Measurements from ENCODE around the gene GNG13. TPM values are rescaled to one million over a fixed set of nuclear protein-coding genes. Genes with fewer than 3 reads are reported as not detected.
"Not testable (repeated sequence)": the region's sequence is repeated elsewhere in the genome, so short reads cannot be mapped to it uniquely, and the experiment has no call there.

GNG13 gene
- total RNA-seq, 2 donors from 2014 or later = not detected

- H3K9me3 ChIP-seq = no peaks in the 10 kb centered on the region
- no peak for DNase-seq
- H3K4me1 ChIP-seq = peaks cover 5% of the 10 kb centered on the region
- no peak overlapping the region for H3K4me3 ChIP-seq
- peaks cover 0 to 10% of the 10 kb centered on the region in 2 donors for H3K27me3 ChIP-seq
- TF ChIP-seq CTCF (IDR thresholded peaks at IDR 0.05) = no peak
- TF ChIP-seq POLR2A (IDR thresholded peaks at IDR 0.05) = no peak
- H3K36me3 ChIP-seq (replicated peaks in 1 of 2; ENCODE audit: insufficient read depth in 1 of 2, low read depth in 2 of 2) = no peaks in the 10 kb centered on the region
- intact Hi-C loops (cut with DNase I) = no loop called here
- H3K27ac ChIP-seq = no peak overlapping the region
- 65 to 67% methylated on average over 6 of the region's 6 CpGs for WGBS, 2 donors
- no peak for ATAC-seq
These were observed 21.5 kb downstream of the GNG13 start for GRCh38 chr16:778909-779527.

- intact Hi-C loops (cut with DNase I) = no loop called here
- H3K27ac ChIP-seq = no peak overlapping the region
- H3K36me3 ChIP-seq (replicated peaks in 1 of 2; ENCODE audit: insufficient read depth in 1 of 2, low read depth in 2 of 2) = no peaks in the 10 kb centered on the region
- WGBS, 2 donors = 54 to 64% methylated on average over 11 of the region's 11 CpGs
- H3K27me3 ChIP-seq = peaks cover 0 to 6% of the 10 kb centered on the region in 2 donors
- no peak for ATAC-seq
- no peaks in the 10 kb centered on the region for H3K9me3 ChIP-seq
- TF ChIP-seq POLR2A (IDR thresholded peaks at IDR 0.05) (no peak), CTCF (IDR thresholded peaks at IDR 0.05) (no peak)
- H3K4me1 ChIP-seq = no peaks in the 10 kb centered on the region
- no peak for DNase-seq
- no peak overlapping the region for H3K4me3 ChIP-seq
These were observed 22.1 kb downstream of the GNG13 start for GRCh38 chr16:778447-778846.

GRCh38 chr16:777826-778225 is 22.7 kb downstream of the GNG13 start:
- Histone ChIP-seq H3K27me3 (peaks cover 0 to 2% of the 10 kb centered on the region in 2 donors), H3K9me3 (no peaks in the 10 kb centered on the region), H3K27ac (no peak overlapping the region), H3K4me3 (no peak overlapping the region), H3K36me3 (replicated peaks in 1 of 2; ENCODE audit: insufficient read depth in 1 of 2, low read depth in 2 of 2) (no peaks in the 10 kb centered on the region), H3K4me1 (no peaks in the 10 kb centered on the region)
- intact Hi-C loops (cut with DNase I) = no loop called here
- ATAC-seq = no peak
- 28 to 36% methylated on average over 14 to 16 of the region's 16 CpGs for WGBS, 2 donors
- TF ChIP-seq CTCF (IDR thresholded peaks at IDR 0.05) (no peak), POLR2A (IDR thresholded peaks at IDR 0.05) (no peak)
- no peak for DNase-seq

GRCh38 chr16:776824-777223 is 23.7 kb downstream of the GNG13 start:
- WGBS, 2 donors = 86 to 88% methylated on average over 9 of the region's 9 CpGs
- Histone ChIP-seq H3K27me3 (no peaks in the 10 kb centered on the region), H3K36me3 (replicated peaks in 1 of 2; ENCODE audit: insufficient read depth in 1 of 2, low read depth in 2 of 2) (no peaks in the 10 kb centered on the region), H3K27ac (no peak overlapping the region), H3K4me1 (no peaks in the 10 kb centered on the region), H3K4me3 (no peak overlapping the region), H3K9me3 (no peaks in the 10 kb centered on the region)
- ATAC-seq (no peak), DNase-seq (no peak)
- no peak for TF ChIP-seq POLR2A (IDR thresholded peaks at IDR 0.05)
- no peak for TF ChIP-seq CTCF (IDR thresholded peaks at IDR 0.05)
- intact Hi-C loops (cut with DNase I) = no loop called here

DNA sequence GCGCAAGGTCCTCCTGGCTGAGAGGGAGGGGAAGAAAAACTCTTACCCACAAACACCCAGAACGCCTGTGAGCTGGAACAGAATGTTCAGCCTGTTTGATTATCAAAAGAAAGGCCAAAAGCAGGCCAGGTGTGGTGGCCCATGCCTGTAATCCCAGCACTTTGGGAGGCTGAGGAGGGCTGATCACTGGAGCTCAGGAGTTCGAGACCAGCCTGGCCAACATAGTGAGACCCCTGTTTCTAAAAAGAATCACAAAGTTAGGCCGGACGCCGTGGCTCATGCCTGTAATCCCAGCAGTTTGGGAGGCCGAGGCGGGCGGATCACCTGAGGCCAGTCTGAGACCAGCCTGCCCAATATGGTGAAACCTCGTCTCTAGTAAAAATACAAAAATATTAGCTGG is 24.2 kb downstream of the GNG13 start:
- ATAC-seq; intact Hi-C loops (cut with DNase I); H3K27me3 ChIP-seq; H3K4me1 ChIP-seq; H3K36me3 ChIP-seq (replicated peaks in 1 of 2; ENCODE audit: insufficient read depth in 1 of 2, low read depth in 2 of 2); H3K9me3 ChIP-seq; H3K4me3 ChIP-seq; DNase-seq; H3K27ac ChIP-seq: not testable (repeated sequence)
- WGBS, 2 donors = 84 to 88% methylated on average over 9 to 10 of the region's 10 CpGs

Data from body of pancreas (tissue), 4 donors.